HepG2 (cell line): Measurements from ENCODE around the gene CBL. TPM values are rescaled to one million over a fixed set of nuclear protein-coding genes. Genes with fewer than 3 reads are reported as not detected.

Source experiments
- AKNA ChIP-seq: sonication (generic); formaldehyde crosslinking; IDR thresholded peaks from 2 replicates; pipeline ENCODE4 v1.4.0; 2020; ENCODE audit warnings: missing genetic modification reagents, borderline replicate concordance
- CREBL2 ChIP-seq: sonication (generic); formaldehyde crosslinking; IDR thresholded peaks from 2 replicates; pipeline ENCODE4 v1.8.1; 2023; ENCODE audit warnings: missing genetic modification reagents, mild to moderate bottlenecking, borderline replicate concordance
- CTCF ChIP-seq: sonication (generic); formaldehyde crosslinking; IDR thresholded peaks from 2 replicates; pipeline ENCODE4 v1.5.0; 2020; ENCODE audit warnings: mild to moderate bottlenecking, missing genetic modification reagents, moderate library complexity
- JDP2 ChIP-seq: sonication (generic); formaldehyde crosslinking; IDR thresholded peaks from 2 replicates; pipeline ENCODE4 v1.8.1; 2022; ENCODE audit warnings: missing genetic modification reagents, borderline replicate concordance
- KDM5A ChIP-seq: fragments of 200-600 bp; sonication (generic); IDR thresholded peaks from 2 replicates; pipeline ENCODE4 v1.7.0; 2018; ENCODE audit warnings: antibody characterized with exemption, mild to moderate bottlenecking, low read length, borderline replicate concordance
- KDM5B ChIP-seq: sonication (generic); formaldehyde crosslinking; IDR thresholded peaks from 2 replicates; pipeline ENCODE4 v1.4.0; 2020; ENCODE audit warnings: missing genetic modification reagents, mild to moderate bottlenecking, borderline replicate concordance
- PAWR ChIP-seq: sonication (generic); formaldehyde crosslinking; IDR thresholded peaks from 2 replicates; pipeline ENCODE4 v1.4.0; 2020; ENCODE audit warnings: missing genetic modification reagents, mild to moderate bottlenecking, borderline replicate concordance
- PHB2 ChIP-seq: fragments of 450-650 bp; IDR thresholded peaks from 2 replicates; pipeline ENCODE4 v1.6.1; 2018; ENCODE audit not compliant: partially characterized antibody
- ZNF558 ChIP-seq: sonication (generic); formaldehyde crosslinking; IDR thresholded peaks from 2 replicates; pipeline ENCODE4 v1.9.0; 2022; ENCODE audit warnings: mild to moderate bottlenecking, missing genetic modification reagents, borderline replicate concordance
- ZNF839 ChIP-seq: sonication (generic); formaldehyde crosslinking; IDR thresholded peaks from 2 replicates; pipeline ENCODE4 v1.4.0; 2020; ENCODE audit warnings: missing genetic modification reagents, mild to moderate bottlenecking, borderline replicate concordance
- polyA plus RNA-seq, 8 experiments: library from polyadenylated mRNA; depleted of rRNA in 3 of 8; stranded (reverse) in 7 of 8; unstranded in 1 of 8; fragments of >200 nt; fragmentation: Illumina TruSeq in 4 of 8; extraction: Trizol in 4 of 8; gene quantifications; 2 replicates each; pipeline versions ENCODE4 v1.2.1 to v1.2.3, GENCODE V29; 2011 to 2016; ENCODE audit warnings: low read depth in 4 of 8, missing spikeins in 1 of 8, mixed read lengths in 1 of 8; ENCODE audit not compliant: insufficient read depth in 1 of 8
- total RNA-seq, 5 experiments: library from RNA; depleted of rRNA; stranded (reverse); fragments of >200 nt; fragmentation: Illumina TruSeq; extraction: Trizol; gene quantifications; 2 replicates each; pipeline ENCODE4 v1.2.3, GENCODE V29; 2016; ENCODE audit warnings: low read depth in 1 of 5
- TF ChIP-seq, protein P1 (sequence below), 2 experiments: sonication (generic) in 1 of 2; formaldehyde crosslinking in 1 of 2; IDR thresholded peaks; 2 replicates each; pipeline versions ENCODE4 v1.6.1 to v1.9.0; 2014 to 2022; ENCODE audit warnings: antibody characterized with exemption in 1 of 2, borderline replicate concordance in 1 of 2, inconsistent platforms in 1 of 2, low read depth in 1 of 2, missing genetic modification reagents in 1 of 2
- TF ChIP-seq, protein P2 (sequence below): sonication (generic); formaldehyde crosslinking; IDR thresholded peaks from 2 replicates; pipeline ENCODE4 v1.5.1; 2020; ENCODE audit warnings: mild to moderate bottlenecking, missing genetic modification reagents, moderate library complexity

Gene CBL
- total and polyA plus RNA-seq, 2 of the 13 experiments (the other 11 are each of a cell fraction or from before 2014, with no cell fraction given), result 6.6 to 7.4 TPM

- no peak for TF ChIP-seq AKNA
- TF ChIP-seq CREBL2 (CRISPR knock-in tag), result no peak
- no peak for TF ChIP-seq PHB2
- TF ChIP-seq PAWR (CRISPR knock-in tag), result no peak
- TF ChIP-seq KDM5A, result peak; percentile 95
- no peak for TF ChIP-seq ZNF558
- no peak for TF ChIP-seq CTCF
- no peak for TF ChIP-seq ZNF839
- TF ChIP-seq, protein P1, sequence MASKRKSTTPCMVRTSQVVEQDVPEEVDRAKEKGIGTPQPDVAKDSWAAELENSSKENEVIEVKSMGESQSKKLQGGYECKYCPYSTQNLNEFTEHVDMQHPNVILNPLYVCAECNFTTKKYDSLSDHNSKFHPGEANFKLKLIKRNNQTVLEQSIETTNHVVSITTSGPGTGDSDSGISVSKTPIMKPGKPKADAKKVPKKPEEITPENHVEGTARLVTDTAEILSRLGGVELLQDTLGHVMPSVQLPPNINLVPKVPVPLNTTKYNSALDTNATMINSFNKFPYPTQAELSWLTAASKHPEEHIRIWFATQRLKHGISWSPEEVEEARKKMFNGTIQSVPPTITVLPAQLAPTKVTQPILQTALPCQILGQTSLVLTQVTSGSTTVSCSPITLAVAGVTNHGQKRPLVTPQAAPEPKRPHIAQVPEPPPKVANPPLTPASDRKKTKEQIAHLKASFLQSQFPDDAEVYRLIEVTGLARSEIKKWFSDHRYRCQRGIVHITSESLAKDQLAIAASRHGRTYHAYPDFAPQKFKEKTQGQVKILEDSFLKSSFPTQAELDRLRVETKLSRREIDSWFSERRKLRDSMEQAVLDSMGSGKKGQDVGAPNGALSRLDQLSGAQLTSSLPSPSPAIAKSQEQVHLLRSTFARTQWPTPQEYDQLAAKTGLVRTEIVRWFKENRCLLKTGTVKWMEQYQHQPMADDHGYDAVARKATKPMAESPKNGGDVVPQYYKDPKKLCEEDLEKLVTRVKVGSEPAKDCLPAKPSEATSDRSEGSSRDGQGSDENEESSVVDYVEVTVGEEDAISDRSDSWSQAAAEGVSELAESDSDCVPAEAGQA (IDR thresholded peaks at IDR 0.05; ENCODE audit: low read depth), result no peak
- TF ChIP-seq, protein P1 (CRISPR knock-in tag; IDR thresholded peaks at IDR 0.05; ENCODE audit: borderline replicate concordance), result no peak
- TF ChIP-seq, protein P2, sequence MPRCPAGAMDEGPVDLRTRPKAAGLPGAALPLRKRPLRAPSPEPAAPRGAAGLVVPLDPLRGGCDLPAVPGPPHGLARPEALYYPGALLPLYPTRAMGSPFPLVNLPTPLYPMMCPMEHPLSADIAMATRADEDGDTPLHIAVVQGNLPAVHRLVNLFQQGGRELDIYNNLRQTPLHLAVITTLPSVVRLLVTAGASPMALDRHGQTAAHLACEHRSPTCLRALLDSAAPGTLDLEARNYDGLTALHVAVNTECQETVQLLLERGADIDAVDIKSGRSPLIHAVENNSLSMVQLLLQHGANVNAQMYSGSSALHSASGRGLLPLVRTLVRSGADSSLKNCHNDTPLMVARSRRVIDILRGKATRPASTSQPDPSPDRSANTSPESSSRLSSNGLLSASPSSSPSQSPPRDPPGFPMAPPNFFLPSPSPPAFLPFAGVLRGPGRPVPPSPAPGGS, result no peak; the same call in 1 of the 2 replicates
- TF ChIP-seq JDP2 (CRISPR knock-in tag), result no peak
- peak; percentile 65; the same call in 1 of the 2 replicates for TF ChIP-seq KDM5B (CRISPR knock-in tag)
Observed at GRCh38 chr11:119334174-119334930, 128.2 kb downstream of the CBL start, which contains the start of gene RNF26 (continued).
